HCT116 (cell line): ENCODE measurements around the gene UCHL3. TPM values are rescaled to one million over a fixed set of nuclear protein-coding genes. Genes with fewer than 3 reads are reported as not detected.

Experiments used
- ATAC-seq: fragments of 200-7000 bp; cut with Tn5 transposase; 2 replicates; pipeline ENCODE4 v1.9.1; 2020; ENCODE audit warnings: mild to moderate bottlenecking, moderate library complexity
- BruUV-seq: library from RNA; stranded (reverse); fragments of 400-500 nt; replicated peaks from 2 replicates; lab custom pipeline; 2021; lab: Mats Ljungman, UMichigan
- CTCF ChIA-PET: fragments of 300-600 bp; sonication (Branson Sonifier 250); formaldehyde crosslinking; loops from one replicate; lab custom pipeline; 2021; ENCODE audit warnings: antibody characterized with exemption; lab: Charles Lee
- POLR2A ChIA-PET: fragments of 300-600, 350-600 bp; sonication (Branson Sonifier 250); formaldehyde crosslinking; loops from one replicate; lab custom pipeline; 2021; ENCODE audit warnings: antibody characterized with exemption; lab: Charles Lee
- RAD21 ChIA-PET, 2 experiments: fragments of 300-600 bp; sonication (Branson Sonifier 250); formaldehyde crosslinking; loops; one replicate each; lab custom pipeline; 2023; ENCODE audit warnings: low total read pairs in 2 of 2; ENCODE audit not compliant: uncharacterized antibody in 2 of 2, unreplicated experiment in 2 of 2, low non-redundant PET in 1 of 2; lab: Charles Lee
- DNase-seq: peaks from one replicate; pipeline ENCODE4 v3.0.0-alpha.2; 2010; ENCODE audit warnings: low read depth, low spot score
- H2AFZ ChIP-seq: fragments of 200-600 bp; shearing (Covaris generic), sonication (generic); 2 replicates; pipeline ENCODE4 v1.6.1; 2017; ENCODE audit warnings: low read depth, mixed run types, mixed read lengths, antibody characterized with exemption, low read length; ENCODE audit not compliant: poor library complexity, severe bottlenecking
- H3K27ac ChIP-seq: 2 replicates; pipeline ENCODE4 v1.5.1; 2012; ENCODE audit warnings: low read depth, low read length
- H3K27me3 ChIP-seq: fragments of 200-600 bp; sonication (generic); 2 replicates; pipeline ENCODE4 v1.6.1; 2016; ENCODE audit warnings: mixed run types, low read length, mixed read lengths; ENCODE audit not compliant: insufficient read depth
- H3K36me3 ChIP-seq, 2 experiments: fragments of 200-500 bp in 1 of 2; fragments of 200-600 bp in 1 of 2; sonication (Bioruptor generic) in 1 of 2; sonication (generic) in 1 of 2; 2 replicates each; pipeline versions ENCODE4 v1.5.1 to v1.6.1; 2014 to 2016; ENCODE audit warnings: low read length in 2 of 2, inconsistent platforms in 1 of 2, mixed read lengths in 1 of 2, mixed run types in 1 of 2; ENCODE audit not compliant: insufficient read depth in 2 of 2, control insufficient read depth in 1 of 2
- H3K4me1 ChIP-seq, 2 experiments: fragments of 200-600 bp in 1 of 2; sonication (generic) in 1 of 2; 2 replicates each; pipeline versions ENCODE4 v1.5.1 to v1.6.1; 2012 to 2017; ENCODE audit warnings: low read length in 2 of 2, inconsistent platforms in 1 of 2, mild to moderate bottlenecking in 1 of 2, mixed read lengths in 1 of 2, mixed run types in 1 of 2, moderate library complexity in 1 of 2; ENCODE audit not compliant: insufficient read depth in 2 of 2, control insufficient read depth in 1 of 2
- H3K4me2 ChIP-seq: fragments of 200-600 bp; sonication (generic); 2 replicates; pipeline ENCODE4 v1.6.1; 2017; ENCODE audit warnings: mixed run types, low read length, mixed read lengths
- H3K4me3 ChIP-seq, 2 experiments: fragments of 200-600 bp in 1 of 2; sonication (generic) in 1 of 2; replicated peaks in 1 of 2; 2 replicates each; pipeline ENCODE4 v1.5.1; 2011 to 2016; ENCODE audit warnings: low read length in 2 of 2, control low read depth in 1 of 2, low read depth in 1 of 2, mild to moderate bottlenecking in 1 of 2, mixed read lengths in 1 of 2, mixed run types in 1 of 2
- H3K79me2 ChIP-seq: fragments of 200-600 bp; sonication (generic); 2 replicates; pipeline ENCODE4 v1.6.1; 2017; ENCODE audit warnings: mild to moderate bottlenecking, mixed run types, low read length, moderate library complexity, mixed read lengths; ENCODE audit not compliant: insufficient read depth
- H3K9ac ChIP-seq: fragments of 200-600 bp; sonication (generic); 2 replicates; pipeline ENCODE4 v1.6.1; 2016; ENCODE audit warnings: low read length, mixed read lengths
- H3K9me2 ChIP-seq: fragments of 200-600 bp; sonication (generic), shearing (Covaris generic); 2 replicates; pipeline ENCODE4 v1.6.1; 2017; ENCODE audit warnings: mixed run types, mild to moderate bottlenecking, moderate library complexity; ENCODE audit not compliant: insufficient read depth
- H3K9me3 ChIP-seq, 2 experiments: fragments of 200-500 bp in 1 of 2; fragments of 200-600 bp in 1 of 2; sonication (Bioruptor generic) in 1 of 2; sonication (generic) in 1 of 2; 2 replicates each; pipeline ENCODE4 v1.6.1; 2014 to 2017; ENCODE audit warnings: low read length in 2 of 2, mixed read lengths in 2 of 2, inconsistent platforms in 1 of 2, low read depth in 1 of 2, mild to moderate bottlenecking in 1 of 2, mixed run types in 1 of 2, moderate library complexity in 1 of 2; ENCODE audit not compliant: control insufficient read depth in 1 of 2, insufficient read depth in 1 of 2
- H4K20me1 ChIP-seq: fragments of 200-600 bp; sonication (generic), shearing (Covaris generic); 2 replicates; pipeline ENCODE4 v1.6.1; 2017; ENCODE audit warnings: mixed run types, mild to moderate bottlenecking, moderate library complexity; ENCODE audit not compliant: insufficient read depth
- CBX3 ChIP-seq: IDR thresholded peaks from 2 replicates; pipeline ENCODE4 v1.6.1; 2012; ENCODE audit warnings: low read depth
- ELF1 ChIP-seq: IDR thresholded peaks from 2 replicates; pipeline ENCODE4 v1.6.1; 2012; ENCODE audit warnings: low read depth, borderline replicate concordance
- EZH2phosphoT487 ChIP-seq: fragments of 200-600 bp; IDR thresholded peaks from 2 replicates; pipeline ENCODE4 v1.6.1; 2018; ENCODE audit warnings: antibody characterized with exemption, borderline replicate concordance
- JUND ChIP-seq: IDR thresholded peaks from 2 replicates; pipeline ENCODE4 v1.6.1; 2012
- POLR2A ChIP-seq: IDR thresholded peaks from 2 replicates; pipeline ENCODE4 v1.7.0; 2011; ENCODE audit warnings: borderline replicate concordance; ENCODE audit not compliant: insufficient read depth, insufficient read length; ENCODE audit errors: extremely low read depth
- POLR2AphosphoS5 ChIP-seq: IDR thresholded peaks from 2 replicates; pipeline ENCODE4 v1.6.1; 2011; ENCODE audit warnings: mild to moderate bottlenecking, low read depth, low read length, moderate library complexity
- SP1 ChIP-seq: IDR thresholded peaks from 2 replicates; pipeline ENCODE4 v1.6.1; 2012; ENCODE audit warnings: low read depth
- TCF7L2 ChIP-seq: IDR thresholded peaks from 2 replicates; pipeline ENCODE4 v1.7.0; 2011; ENCODE audit warnings: borderline replicate concordance, inconsistent platforms; ENCODE audit not compliant: insufficient read depth, insufficient read length; ENCODE audit errors: extremely low read depth
- YY1 ChIP-seq: IDR thresholded peaks from 2 replicates; pipeline ENCODE4 v1.6.1; 2011; ENCODE audit warnings: low read length, low read depth, moderate library complexity, mild to moderate bottlenecking; ENCODE audit not compliant: insufficient replicate concordance; ENCODE audit errors: extremely low read depth
- ZNF274 ChIP-seq: fragments of 200-500 bp; sonication (Bioruptor generic); IDR thresholded peaks from 2 replicates; pipeline ENCODE4 v1.6.1; 2014; ENCODE audit warnings: mild to moderate bottlenecking, low read depth, low read length, inconsistent platforms
- intact Hi-C: fragments of 100-400 bp; cut with micrococcal nuclease; formaldehyde crosslinking; loops from 2 replicates; pipeline ENCODE4 v1.10.0; 2022
- total RNA-seq: library from RNA; stranded (reverse); gene quantifications from one replicate; pipeline ENCODE4 v1.2.1, GENCODE V29; 2021; ENCODE audit not compliant: unreplicated experiment
- TF ChIP-seq, protein P1 (sequence below): IDR thresholded peaks from 2 replicates; pipeline ENCODE4 v1.6.1; 2011; ENCODE audit warnings: mild to moderate bottlenecking, low read length, moderate library complexity; ENCODE audit not compliant: insufficient replicate concordance; ENCODE audit errors: extremely low read depth
- TF ChIP-seq, protein P2 (sequence below), 3 experiments: fragments of 200-600 bp in 1 of 3; sonication (generic) in 1 of 3; IDR thresholded peaks in 2 of 3; conservative IDR thresholded peaks in 1 of 3; 2 replicates each; pipeline ENCODE4 v1.5.1; 2012 to 2017; ENCODE audit warnings: low read depth in 2 of 3, low read length in 2 of 3, antibody characterized with exemption in 1 of 3, borderline replicate concordance in 1 of 3, control low read depth in 1 of 3, mild to moderate bottlenecking in 1 of 3, mixed read lengths in 1 of 3, mixed run types in 1 of 3, moderate library complexity in 1 of 3; ENCODE audit not compliant: insufficient read depth in 1 of 3
- TF ChIP-seq, protein P3 (sequence below): IDR thresholded peaks from 2 replicates; pipeline ENCODE4 v1.6.1; 2012
- TF ChIP-seq, protein P4 (sequence below): IDR thresholded peaks from 2 replicates; pipeline ENCODE4 v1.6.1; 2012

The UCHL3 gene
- total RNA-seq, 1 experiment from 2014 or later = 32.4 TPM

DNA sequence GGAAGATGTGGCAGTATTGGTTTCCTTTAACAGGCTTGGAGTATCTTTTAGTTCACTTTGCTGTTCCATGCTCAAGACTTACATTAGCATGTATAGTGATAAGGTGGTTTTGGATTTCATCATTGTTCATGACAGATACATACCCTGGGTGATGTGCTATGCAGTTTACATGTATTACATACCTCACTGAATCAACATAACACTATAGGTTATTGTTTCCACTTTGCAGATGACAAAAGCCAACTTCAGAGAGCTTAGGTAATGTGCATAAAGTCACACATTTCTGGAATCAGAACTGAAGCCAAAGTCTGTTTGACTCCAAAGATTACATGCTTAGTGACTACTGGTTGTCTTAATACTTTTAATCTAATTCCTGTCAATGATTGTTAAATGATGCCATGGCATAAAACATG, 19.0 kb upstream of the UCHL3 start:
- TF ChIP-seq, protein P1, sequence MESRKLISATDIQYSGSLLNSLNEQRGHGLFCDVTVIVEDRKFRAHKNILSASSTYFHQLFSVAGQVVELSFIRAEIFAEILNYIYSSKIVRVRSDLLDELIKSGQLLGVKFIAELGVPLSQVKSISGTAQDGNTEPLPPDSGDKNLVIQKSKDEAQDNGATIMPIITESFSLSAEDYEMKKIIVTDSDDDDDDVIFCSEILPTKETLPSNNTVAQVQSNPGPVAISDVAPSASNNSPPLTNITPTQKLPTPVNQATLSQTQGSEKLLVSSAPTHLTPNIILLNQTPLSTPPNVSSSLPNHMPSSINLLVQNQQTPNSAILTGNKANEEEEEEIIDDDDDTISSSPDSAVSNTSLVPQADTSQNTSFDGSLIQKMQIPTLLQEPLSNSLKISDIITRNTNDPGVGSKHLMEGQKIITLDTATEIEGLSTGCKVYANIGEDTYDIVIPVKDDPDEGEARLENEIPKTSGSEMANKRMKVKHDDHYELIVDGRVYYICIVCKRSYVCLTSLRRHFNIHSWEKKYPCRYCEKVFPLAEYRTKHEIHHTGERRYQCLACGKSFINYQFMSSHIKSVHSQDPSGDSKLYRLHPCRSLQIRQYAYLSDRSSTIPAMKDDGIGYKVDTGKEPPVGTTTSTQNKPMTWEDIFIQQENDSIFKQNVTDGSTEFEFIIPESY = no peak
- TF ChIP-seq JUND = no peak
- TF ChIP-seq EZH2phosphoT487 = no peak
- TF ChIP-seq, protein P2, sequence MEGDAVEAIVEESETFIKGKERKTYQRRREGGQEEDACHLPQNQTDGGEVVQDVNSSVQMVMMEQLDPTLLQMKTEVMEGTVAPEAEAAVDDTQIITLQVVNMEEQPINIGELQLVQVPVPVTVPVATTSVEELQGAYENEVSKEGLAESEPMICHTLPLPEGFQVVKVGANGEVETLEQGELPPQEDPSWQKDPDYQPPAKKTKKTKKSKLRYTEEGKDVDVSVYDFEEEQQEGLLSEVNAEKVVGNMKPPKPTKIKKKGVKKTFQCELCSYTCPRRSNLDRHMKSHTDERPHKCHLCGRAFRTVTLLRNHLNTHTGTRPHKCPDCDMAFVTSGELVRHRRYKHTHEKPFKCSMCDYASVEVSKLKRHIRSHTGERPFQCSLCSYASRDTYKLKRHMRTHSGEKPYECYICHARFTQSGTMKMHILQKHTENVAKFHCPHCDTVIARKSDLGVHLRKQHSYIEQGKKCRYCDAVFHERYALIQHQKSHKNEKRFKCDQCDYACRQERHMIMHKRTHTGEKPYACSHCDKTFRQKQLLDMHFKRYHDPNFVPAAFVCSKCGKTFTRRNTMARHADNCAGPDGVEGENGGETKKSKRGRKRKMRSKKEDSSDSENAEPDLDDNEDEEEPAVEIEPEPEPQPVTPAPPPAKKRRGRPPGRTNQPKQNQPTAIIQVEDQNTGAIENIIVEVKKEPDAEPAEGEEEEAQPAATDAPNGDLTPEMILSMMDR (IDR thresholded peaks at IDR 0.05 in 2 of 3, conservative IDR thresholded peaks at IDR 0.05 in 1 of 3; ENCODE audit: borderline replicate concordance in 1 of 3, insufficient read depth in 1 of 3, low read depth in 2 of 3, low read length in 2 of 3) = no peak
- TF ChIP-seq ELF1 = no peak
- TF ChIP-seq CBX3 = no peak
- no peak for TF ChIP-seq YY1
- TF ChIP-seq, protein P3, sequence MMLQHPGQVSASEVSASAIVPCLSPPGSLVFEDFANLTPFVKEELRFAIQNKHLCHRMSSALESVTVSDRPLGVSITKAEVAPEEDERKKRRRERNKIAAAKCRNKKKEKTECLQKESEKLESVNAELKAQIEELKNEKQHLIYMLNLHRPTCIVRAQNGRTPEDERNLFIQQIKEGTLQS = no peak
- no peak for TF ChIP-seq SP1
- TF ChIP-seq, protein P4, sequence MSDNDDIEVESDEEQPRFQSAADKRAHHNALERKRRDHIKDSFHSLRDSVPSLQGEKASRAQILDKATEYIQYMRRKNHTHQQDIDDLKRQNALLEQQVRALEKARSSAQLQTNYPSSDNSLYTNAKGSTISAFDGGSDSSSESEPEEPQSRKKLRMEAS = no peak
- no peak for TF ChIP-seq POLR2AphosphoS5
- TF ChIP-seq ZNF274 = no peak
- no peak for TF ChIP-seq POLR2A
- TF ChIP-seq TCF7L2 = no peak
- no peak overlapping the region for H3K27ac ChIP-seq
- no peak overlapping the region for H3K4me3 ChIP-seq
- no peaks in the 10 kb centered on the region for H3K9me2 ChIP-seq
- H3K27me3 ChIP-seq = no peaks in the 10 kb centered on the region
- ChIA-PET POLR2A (no interaction called here), CTCF (no interaction called here), RAD21 (no interaction called here)
- DNase-seq (no peak), ATAC-seq (no peak)
- H3K79me2 ChIP-seq = no peaks in the 10 kb centered on the region
- no peaks in the 10 kb centered on the region for H3K9me3 ChIP-seq
- no peak overlapping the region for H3K9ac ChIP-seq
- peaks cover 13 to 24% of the 10 kb centered on the region in 2 experiments; a peak in 3 of 4 replicates for H3K36me3 ChIP-seq
- intact Hi-C loops = no loop called here
- no peaks in the 10 kb centered on the region for H3K4me1 ChIP-seq
- BruUV-seq = no TSS peak
- no peaks in the 10 kb centered on the region; the same call in 1 of the 2 replicates for H4K20me1 ChIP-seq
- no peak overlapping the region for H3K4me2 ChIP-seq
- no peak overlapping the region for H2AFZ ChIP-seq
